WERI-Rb-1 (cell line): ENCODE results near the gene NGDN.
A peak's percentile ranks its signal among the peaks of the same experiment; 100 is the strongest.

Experiments
- DNase-seq: peaks from one replicate; pipeline ENCODE4 v3.0.0-alpha.2; 2020
- H3K27ac ChIP-seq: fragments of 250-450 bp; sonication (Bioruptor Pico); 2 replicates; pipeline ENCODE4 v1.5.1; 2020; ENCODE audit warnings: mild to moderate bottlenecking, moderate library complexity
- H3K27me3 ChIP-seq: fragments of 250-450 bp; sonication (Bioruptor Pico); 2 replicates; pipeline ENCODE4 v1.5.1; 2021; ENCODE audit warnings: mild to moderate bottlenecking, low read depth, moderate library complexity; ENCODE audit not compliant: insufficient read depth, severe bottlenecking
- H3K36me3 ChIP-seq: fragments of 250-450 bp; sonication (Bioruptor Pico); 2 replicates; pipeline ENCODE4 v1.5.1; 2020; ENCODE audit warnings: mild to moderate bottlenecking, moderate library complexity
- H3K4me3 ChIP-seq: 2 replicates; pipeline ENCODE4 v1.5.1; 2011; ENCODE audit warnings: low read depth, mild to moderate bottlenecking, control low read depth, low read length
- H3K9me3 ChIP-seq: fragments of 250-450 bp; sonication (Bioruptor Pico); 2 replicates; pipeline ENCODE4 v1.5.1; 2021; ENCODE audit warnings: mild to moderate bottlenecking, moderate library complexity; ENCODE audit not compliant: severe bottlenecking
- CTCF ChIP-seq: IDR thresholded peaks from 2 replicates; pipeline ENCODE4 v1.5.1; 2011; ENCODE audit warnings: low read depth, mild to moderate bottlenecking, control low read depth, inconsistent platforms, low read length

NGDN gene

GRCh38 chr14:23494223-23494622 is 24.7 kb downstream of the NGDN start:
- Histone ChIP-seq H3K27me3 (no peaks in the 10 kb centered on the region), H3K27ac (no peak overlapping the region), H3K36me3 (no peaks in the 10 kb centered on the region), H3K4me3 (no peak overlapping the region), H3K9me3 (no peaks in the 10 kb centered on the region)
- DNase-seq = peak; percentile 10
- TF ChIP-seq CTCF = no peak

DNA sequence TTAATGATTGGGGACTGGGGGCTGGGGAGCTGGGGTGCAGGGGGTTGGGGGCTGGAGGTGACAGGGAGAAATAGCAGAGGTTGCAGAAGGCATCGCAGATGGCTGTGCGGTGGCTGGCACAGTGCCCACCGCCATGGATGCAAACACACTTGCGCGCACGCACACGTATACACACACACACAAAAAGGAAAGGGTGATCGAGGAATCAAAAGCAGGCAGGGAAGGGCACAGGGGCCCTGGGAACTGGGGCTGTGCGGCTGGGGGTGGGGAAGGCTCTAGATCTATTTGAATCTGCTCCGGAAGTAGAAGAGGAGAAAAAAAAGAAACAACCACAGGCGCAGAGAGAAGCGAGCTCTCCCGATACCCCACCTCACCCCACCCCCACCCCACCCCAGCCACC is 42.7 kb downstream of the NGDN start:
- DNase-seq = no peak
- no peak overlapping the region for H3K27ac ChIP-seq
- H3K9me3 ChIP-seq = no peaks in the 10 kb centered on the region
- H3K36me3 ChIP-seq = no peaks in the 10 kb centered on the region
- H3K4me3 ChIP-seq = no peak overlapping the region
- no peak for TF ChIP-seq CTCF
- no peaks in the 10 kb centered on the region for H3K27me3 ChIP-seq

- H3K4me3 ChIP-seq = no peak overlapping the region
- no peak overlapping the region for H3K27ac ChIP-seq
- TF ChIP-seq CTCF = no peak
- no peaks in the 10 kb centered on the region for H3K27me3 ChIP-seq
- no peaks in the 10 kb centered on the region for H3K9me3 ChIP-seq
- no peaks in the 10 kb centered on the region for H3K36me3 ChIP-seq
- no peak for DNase-seq
Measured at GRCh38 chr14:23513005-23513817, 43.7 kb downstream of the NGDN start.

DNA sequence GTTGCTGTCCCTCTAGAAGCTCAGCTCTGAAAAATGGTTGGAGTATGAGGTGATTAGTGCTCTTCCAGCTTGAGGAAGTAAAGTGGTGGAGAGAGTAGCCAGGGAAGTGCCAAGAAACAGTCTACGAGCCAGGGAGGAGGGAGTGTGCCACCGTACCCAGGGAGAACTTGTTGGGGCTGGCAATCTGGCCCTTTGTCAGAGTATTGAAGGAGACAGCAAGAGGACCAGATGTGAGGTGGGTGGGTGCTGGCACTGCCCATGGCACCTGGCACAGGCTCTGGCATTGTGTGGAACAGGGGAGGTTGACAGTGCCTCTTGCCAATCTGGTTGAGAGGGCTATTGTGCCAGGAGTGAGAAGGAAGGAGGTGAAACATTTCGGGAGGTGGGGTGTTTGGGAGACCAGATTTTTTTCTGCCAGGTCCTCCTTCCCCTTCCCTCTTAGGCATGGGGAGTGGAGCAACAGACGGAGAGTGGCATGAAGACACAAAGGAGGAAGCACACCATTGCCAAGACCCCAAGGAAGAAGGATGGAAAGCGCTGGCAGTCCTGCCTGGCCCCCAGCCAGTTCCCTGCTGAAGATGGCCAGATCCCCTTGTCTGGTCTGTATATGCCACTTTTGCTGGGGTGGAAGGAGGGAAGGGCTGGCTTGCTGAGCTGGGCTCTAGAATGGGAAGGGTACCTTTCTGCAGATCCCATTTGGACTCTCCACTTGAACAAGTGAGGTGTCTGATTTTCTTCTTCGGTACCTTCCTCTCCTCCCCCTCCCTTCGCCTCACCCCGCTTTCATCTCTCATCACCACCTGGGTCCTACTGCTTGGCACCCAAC is 44.5 kb downstream of the NGDN start:
- no peak overlapping the region for H3K27ac ChIP-seq
- H3K27me3 ChIP-seq = no peaks in the 10 kb centered on the region
- H3K9me3 ChIP-seq = no peaks in the 10 kb centered on the region
- H3K36me3 ChIP-seq = no peaks in the 10 kb centered on the region
- no peak for TF ChIP-seq CTCF
- H3K4me3 ChIP-seq = no peak overlapping the region
- DNase-seq = no peak

- H3K27ac ChIP-seq = no peak overlapping the region
- H3K36me3 ChIP-seq = no peaks in the 10 kb centered on the region
- TF ChIP-seq CTCF = no peak
- no peak overlapping the region for H3K4me3 ChIP-seq
- no peaks in the 10 kb centered on the region for H3K9me3 ChIP-seq
- DNase-seq = no peak
- H3K27me3 ChIP-seq = no peaks in the 10 kb centered on the region
Measured at GRCh38 chr14:23514644-23514957, 45.1 kb downstream of the NGDN start.
